Measurements from ENCODE around the gene UBTF. TPM values are rescaled to one million over a fixed set of nuclear protein-coding genes. Genes with fewer than 3 reads are reported as not detected.

Gene UBTF
- total and polyA plus RNA-seq, 2 of the 8 experiments (the other 6 are each of a cell fraction or from before 2014, with no cell fraction given): 14.7 to 106 TPM

GRCh38 chr17:44186307-44187130 lies 33.0 kb downstream of the UBTF start, which contains the start of gene TMUB2 (continued):
- 0 out of 4 replicates have a peak, but pooled peaks of 1 of the 3 experiments have one; percentile 0 for TF ChIP-seq CTCF (IDR thresholded peaks at IDR 0.05; ENCODE audit: control extremely low read depth in 1 of 3, insufficient read depth in 1 of 3, low read depth in 1 of 3, low read length in 3 of 3)
- no peak for TF ChIP-seq SRF (IDR thresholded peaks at IDR 0.05; ENCODE audit: low read depth, low read length)
- TF ChIP-seq FOSL1 (IDR thresholded peaks at IDR 0.05; ENCODE audit: insufficient read depth, low read depth, low read length): no peak
- TF ChIP-seq BRCA1 (IDR thresholded peaks at IDR 0.05; ENCODE audit: low read depth, low read length): no peak; the same call in 1 of the 2 replicates
- TF ChIP-seq ATF3 (IDR thresholded peaks at IDR 0.05; ENCODE audit: insufficient read depth, low read depth, low read length): no peak
- TF ChIP-seq SIRT6 (IDR thresholded peaks at IDR 0.05; ENCODE audit: low read length): no peak
- TF ChIP-seq POLR2AphosphoS5 (IDR thresholded peaks at IDR 0.05; ENCODE audit: low read depth, low read length): peak; percentile 92
- TF ChIP-seq EZH2 (IDR thresholded peaks at IDR 0.05; ENCODE audit: low read depth, low read length, severe bottlenecking): no peak
- TF ChIP-seq GABPA (IDR thresholded peaks at IDR 0.05; ENCODE audit: borderline replicate concordance, insufficient read depth, low read length): peak; percentile 95
- TF ChIP-seq POU5F1 (IDR thresholded peaks at IDR 0.05; ENCODE audit: low read depth, low read length): no peak
- TF ChIP-seq USF2 (IDR thresholded peaks at IDR 0.05; ENCODE audit: low read length): no peak
- no peak for TF ChIP-seq HDAC6 (IDR thresholded peaks at IDR 0.05; ENCODE audit: low read depth, low read length)
- no peak for TF ChIP-seq SAP30 (IDR thresholded peaks at IDR 0.05; ENCODE audit: insufficient read depth, insufficient replicate concordance, low read length)
- no peak for TF ChIP-seq RNF2 (IDR thresholded peaks at IDR 0.05; ENCODE audit: borderline replicate concordance, low read depth, low read length, missing control alignments, poor library complexity, severe bottlenecking)
- no peak for TF ChIP-seq TCF12 (IDR thresholded peaks at IDR 0.05; ENCODE audit: low read depth, low read length)
- TF ChIP-seq RBBP5 (IDR thresholded peaks at IDR 0.05; ENCODE audit: borderline replicate concordance, low read depth, low read length): no peak
- TF ChIP-seq CBX8 (IDR thresholded peaks at IDR 0.05; ENCODE audit: borderline replicate concordance, low read depth, low read length): no peak
- TF ChIP-seq CTBP2 (IDR thresholded peaks at IDR 0.05; ENCODE audit: borderline replicate concordance, insufficient read depth, insufficient read length, low read length): no peak
